Liver (tissue), 9 donors: ENCODE measurements around the gene FAM241B. TPM values are rescaled to one million over a fixed set of nuclear protein-coding genes. Genes with fewer than 3 reads are reported as not detected.

ENCODE experiments used
- DNase-seq: peaks from one replicate; pipeline ENCODE4 v3.0.0-alpha.2; 2017; ENCODE audit warnings: low spot score
- H3K27ac ChIP-seq, 2 donors: one replicate each; pipeline ENCODE4 v1.7.0; 2013; ENCODE audit warnings: inconsistent platforms in 2 of 2, low read length in 2 of 2, control low read depth in 1 of 2, low read depth in 1 of 2, mild to moderate bottlenecking in 1 of 2
- H3K27me3 ChIP-seq, 4 donors: one replicate each; pipeline versions ENCODE4 v1.6.1 to v1.7.0; 2013; ENCODE audit warnings: low read length in 3 of 4, inconsistent platforms in 1 of 4, mild to moderate bottlenecking in 1 of 4, moderate library complexity in 1 of 4; ENCODE audit not compliant: control insufficient read depth in 4 of 4, insufficient read depth in 4 of 4
- H3K36me3 ChIP-seq, 4 donors: one replicate each; pipeline versions ENCODE4 v1.6.1 to v1.7.0; 2013; ENCODE audit warnings: low read length in 3 of 4, mild to moderate bottlenecking in 3 of 4, low read depth in 1 of 4, moderate library complexity in 1 of 4; ENCODE audit not compliant: control insufficient read depth in 4 of 4, insufficient read depth in 3 of 4
- H3K4me1 ChIP-seq, 4 donors: one replicate each; pipeline versions ENCODE4 v1.6.1 to v1.7.0; 2013; ENCODE audit warnings: low read length in 3 of 4, mild to moderate bottlenecking in 3 of 4, moderate library complexity in 1 of 4; ENCODE audit not compliant: control insufficient read depth in 4 of 4, insufficient read depth in 4 of 4
- H3K4me3 ChIP-seq, 3 donors: one replicate each; pipeline versions ENCODE4 v1.6.1 to v1.7.0; 2013; ENCODE audit warnings: low read length in 3 of 3, control low read depth in 1 of 3, low read depth in 1 of 3, mild to moderate bottlenecking in 1 of 3
- H3K9ac ChIP-seq, 2 donors: one replicate each; pipeline ENCODE4 v1.7.0; 2013; ENCODE audit warnings: low read length in 2 of 2, mild to moderate bottlenecking in 2 of 2, moderate library complexity in 2 of 2, control low read depth in 1 of 2, low read depth in 1 of 2
- H3K9me3 ChIP-seq, 4 donors: one replicate each; pipeline versions ENCODE4 v1.6.1 to v1.7.0; 2013; ENCODE audit warnings: low read length in 3 of 4; ENCODE audit not compliant: control insufficient read depth in 4 of 4
- ATF3 ChIP-seq: IDR thresholded peaks from 2 replicates; pipeline ENCODE4 v1.6.1; 2016; ENCODE audit warnings: antibody characterized with exemption
- CTCF ChIP-seq: fragments of 150-350 bp; IDR thresholded peaks from 2 replicates; pipeline ENCODE4 v1.5.1; 2017; ENCODE audit warnings: improper control_type of control experiment, low read depth, low read length; ENCODE audit not compliant: missing input control
- EGR1 ChIP-seq, 2 donors: IDR thresholded peaks; 2 replicates each; pipeline ENCODE4 v1.6.1; 2016 to 2018; ENCODE audit warnings: antibody characterized with exemption in 2 of 2, low read depth in 2 of 2
- FOXA1 ChIP-seq: IDR thresholded peaks from 2 replicates; pipeline ENCODE4 v1.6.1; 2016; ENCODE audit warnings: antibody characterized with exemption
- FOXA2 ChIP-seq: IDR thresholded peaks from 2 replicates; pipeline ENCODE4 v1.6.1; 2016; ENCODE audit warnings: antibody characterized with exemption
- GABPA ChIP-seq, 2 donors: IDR thresholded peaks in 1 of 2; conservative IDR thresholded peaks in 1 of 2; 2 replicates each; pipeline ENCODE4 v1.6.1; 2016; ENCODE audit warnings: antibody characterized with exemption in 2 of 2, mild to moderate bottlenecking in 1 of 2, moderate library complexity in 1 of 2
- HNF4A ChIP-seq, 2 donors: conservative IDR thresholded peaks; 2 replicates each; pipeline ENCODE4 v1.6.1; 2016; ENCODE audit warnings: antibody characterized with exemption in 2 of 2, mild to moderate bottlenecking in 2 of 2
- HNF4G ChIP-seq: IDR thresholded peaks from 2 replicates; pipeline ENCODE4 v1.6.1; 2016; ENCODE audit warnings: antibody characterized with exemption
- JUND ChIP-seq, 2 donors: IDR thresholded peaks; 2 replicates each; pipeline ENCODE4 v1.6.1; 2016; ENCODE audit warnings: antibody characterized with exemption in 2 of 2
- NR2F2 ChIP-seq: IDR thresholded peaks from 2 replicates; pipeline ENCODE4 v1.6.1; 2016; ENCODE audit warnings: antibody characterized with exemption
- RAD21 ChIP-seq, 2 donors: IDR thresholded peaks; 2 replicates each; pipeline ENCODE4 v1.6.1; 2016; ENCODE audit warnings: antibody characterized with exemption in 2 of 2, mild to moderate bottlenecking in 2 of 2
- RXRA ChIP-seq, 2 donors: IDR thresholded peaks; 2 replicates each; pipeline ENCODE4 v1.6.1; 2017 to 2018; ENCODE audit warnings: antibody characterized with exemption in 2 of 2, mild to moderate bottlenecking in 1 of 2
- SP1 ChIP-seq: IDR thresholded peaks from 2 replicates; pipeline ENCODE4 v1.6.1; 2018; ENCODE audit warnings: antibody characterized with exemption, mild to moderate bottlenecking
- TAF1 ChIP-seq: conservative IDR thresholded peaks from 2 replicates; pipeline ENCODE4 v1.6.1; 2016; ENCODE audit warnings: antibody characterized with exemption, mild to moderate bottlenecking
- YY1 ChIP-seq: IDR thresholded peaks from 2 replicates; pipeline ENCODE4 v1.6.1; 2016; ENCODE audit warnings: antibody characterized with exemption, mild to moderate bottlenecking
- ZBTB33 ChIP-seq: IDR thresholded peaks from 2 replicates; pipeline ENCODE4 v1.6.1; 2016; ENCODE audit warnings: antibody characterized with exemption
- WGBS: extraction: QIAGEN DNeasy Blood & Tissue Kit; methylation state at CpG from one replicate; pipeline ENCODE4 v1.1.7; 2013; 5-methylcytosine and 5-hydroxymethylcytosine counted together
- polyA plus RNA-seq, 2 donors: library from polyadenylated mRNA; stranded (reverse) in 1 of 2; unstranded in 1 of 2; fragments of 200-250 nt in 1 of 2; fragments of >200 nt in 1 of 2; fragmentation: Nextera tagmentation in 1 of 2; extraction: Ambion mirVana in 1 of 2; gene quantifications; one replicate each; pipeline versions ENCODE4 v1.2.1 to v1.2.3, GENCODE V29; 2013 to 2015
- total RNA-seq, 2 donors: library from RNA; depleted of rRNA; stranded (reverse); fragments of >200 nt; gene quantifications; one replicate each; pipeline ENCODE4 v1.2.3, GENCODE V29; 2014
- TF ChIP-seq, protein P1 (sequence below): IDR thresholded peaks from 2 replicates; pipeline ENCODE4 v1.6.1; 2016; ENCODE audit warnings: antibody characterized with exemption, mild to moderate bottlenecking
- TF ChIP-seq, protein P2 (sequence below): IDR thresholded peaks from 2 replicates; pipeline ENCODE4 v1.6.1; 2016; ENCODE audit warnings: antibody characterized with exemption
- donor health status: healthy.
- donor health status: healthy.
- donor health status: healthy.
- donor health status: healthy.
- donor health status: healthy.

The FAM241B gene
- total and polyA plus RNA-seq, 4 donors = 0.84 to 2.5 (median 1.7) TPM

GRCh38 chr10:69612760-69613159 is 17.3 kb upstream of the FAM241B start:
- Histone ChIP-seq H3K9me3 (peaks cover 0 to 3% (median 1%) of the 10 kb centered on the region in 4 donors), H3K36me3 (no peaks in the 10 kb centered on the region), H3K27ac (no peak overlapping the region), H3K9ac (no peak overlapping the region), H3K27me3 (no peaks in the 10 kb centered on the region), H3K4me1 (no peaks in the 10 kb centered on the region), H3K4me3 (no peak overlapping the region)
- DNase-seq = no peak
- no peak for TF ChIP-seq RXRA (IDR thresholded peaks at IDR 0.05)
- no peak for TF ChIP-seq JUND (IDR thresholded peaks at IDR 0.05)
- no peak for TF ChIP-seq SP1
- TF ChIP-seq ATF3 = no peak
- TF ChIP-seq GABPA (IDR thresholded peaks at IDR 0.05 in 1 of 2, conservative IDR thresholded peaks at IDR 0.05 in 1 of 2) = no peak
- TF ChIP-seq, protein P1, sequence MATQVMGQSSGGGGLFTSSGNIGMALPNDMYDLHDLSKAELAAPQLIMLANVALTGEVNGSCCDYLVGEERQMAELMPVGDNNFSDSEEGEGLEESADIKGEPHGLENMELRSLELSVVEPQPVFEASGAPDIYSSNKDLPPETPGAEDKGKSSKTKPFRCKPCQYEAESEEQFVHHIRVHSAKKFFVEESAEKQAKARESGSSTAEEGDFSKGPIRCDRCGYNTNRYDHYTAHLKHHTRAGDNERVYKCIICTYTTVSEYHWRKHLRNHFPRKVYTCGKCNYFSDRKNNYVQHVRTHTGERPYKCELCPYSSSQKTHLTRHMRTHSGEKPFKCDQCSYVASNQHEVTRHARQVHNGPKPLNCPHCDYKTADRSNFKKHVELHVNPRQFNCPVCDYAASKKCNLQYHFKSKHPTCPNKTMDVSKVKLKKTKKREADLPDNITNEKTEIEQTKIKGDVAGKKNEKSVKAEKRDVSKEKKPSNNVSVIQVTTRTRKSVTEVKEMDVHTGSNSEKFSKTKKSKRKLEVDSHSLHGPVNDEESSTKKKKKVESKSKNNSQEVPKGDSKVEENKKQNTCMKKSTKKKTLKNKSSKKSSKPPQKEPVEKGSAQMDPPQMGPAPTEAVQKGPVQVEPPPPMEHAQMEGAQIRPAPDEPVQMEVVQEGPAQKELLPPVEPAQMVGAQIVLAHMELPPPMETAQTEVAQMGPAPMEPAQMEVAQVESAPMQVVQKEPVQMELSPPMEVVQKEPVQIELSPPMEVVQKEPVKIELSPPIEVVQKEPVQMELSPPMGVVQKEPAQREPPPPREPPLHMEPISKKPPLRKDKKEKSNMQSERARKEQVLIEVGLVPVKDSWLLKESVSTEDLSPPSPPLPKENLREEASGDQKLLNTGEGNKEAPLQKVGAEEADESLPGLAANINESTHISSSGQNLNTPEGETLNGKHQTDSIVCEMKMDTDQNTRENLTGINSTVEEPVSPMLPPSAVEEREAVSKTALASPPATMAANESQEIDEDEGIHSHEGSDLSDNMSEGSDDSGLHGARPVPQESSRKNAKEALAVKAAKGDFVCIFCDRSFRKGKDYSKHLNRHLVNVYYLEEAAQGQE = no peak
- no peak for TF ChIP-seq FOXA1

DNA sequence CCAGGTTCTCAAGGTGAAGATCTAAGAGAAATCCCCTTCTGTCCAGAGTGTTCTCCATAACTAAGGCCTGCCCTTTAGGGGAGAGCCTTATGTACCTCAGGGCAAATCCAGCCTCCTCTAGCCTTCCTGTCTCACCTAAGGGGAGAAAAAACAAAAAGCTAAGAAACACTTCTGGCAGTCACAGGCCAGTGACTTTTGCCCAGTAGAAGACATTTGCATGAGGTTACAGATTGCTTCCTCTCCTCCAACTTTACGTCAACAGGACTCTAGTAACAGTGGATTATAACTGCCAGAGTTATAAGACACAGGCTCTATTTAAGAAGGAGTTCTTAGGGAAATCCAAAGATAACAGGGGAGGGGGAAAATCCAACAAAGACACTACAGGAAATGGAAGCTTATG is 15.9 kb upstream of the FAM241B start:
- 96% methylated on average over 1 of the region's 1 CpG for WGBS
- DNase-seq = no peak
- no peak for TF ChIP-seq SP1
- TF ChIP-seq HNF4G = no peak
- TF ChIP-seq, protein P1 = no peak
- no peak for TF ChIP-seq TAF1
- TF ChIP-seq, protein P2, sequence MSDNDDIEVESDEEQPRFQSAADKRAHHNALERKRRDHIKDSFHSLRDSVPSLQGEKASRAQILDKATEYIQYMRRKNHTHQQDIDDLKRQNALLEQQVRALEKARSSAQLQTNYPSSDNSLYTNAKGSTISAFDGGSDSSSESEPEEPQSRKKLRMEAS = no peak
- TF ChIP-seq YY1 = no peak
- TF ChIP-seq FOXA1 = no peak
- TF ChIP-seq CTCF = no peak
- TF ChIP-seq ZBTB33 = no peak
- no peak for TF ChIP-seq HNF4A (conservative IDR thresholded peaks at IDR 0.05)
- TF ChIP-seq GABPA (IDR thresholded peaks at IDR 0.05 in 1 of 2, conservative IDR thresholded peaks at IDR 0.05 in 1 of 2) = no peak
- TF ChIP-seq RAD21 (IDR thresholded peaks at IDR 0.05) = no peak
- TF ChIP-seq RXRA (IDR thresholded peaks at IDR 0.05) = no peak
- TF ChIP-seq EGR1 (IDR thresholded peaks at IDR 0.05; ENCODE audit: low read depth in 2 of 2) = no peak
- no peak for TF ChIP-seq JUND (IDR thresholded peaks at IDR 0.05)
- no peak for TF ChIP-seq NR2F2
- TF ChIP-seq FOXA2 = no peak

More for the DNA sequence above, 15.9 kb upstream of the FAM241B start:
- Histone ChIP-seq H3K4me3 (no peak overlapping the region), H3K27ac (no peak overlapping the region), H3K9ac (no peak overlapping the region), H3K4me1 (no peaks in the 10 kb centered on the region), H3K27me3 (no peaks in the 10 kb centered on the region), H3K9me3 (peaks cover 0 to 3% (median 1%) of the 10 kb centered on the region in 4 donors), H3K36me3 (no peaks in the 10 kb centered on the region)
